ENCODE results near the gene CIT. TPM values are rescaled to one million over a fixed set of nuclear protein-coding genes. Genes with fewer than 3 reads are reported as not detected.

Gene CIT
- total RNA-seq, 2 experiments from 2014 or later, result 113 to 132 TPM

DNA sequence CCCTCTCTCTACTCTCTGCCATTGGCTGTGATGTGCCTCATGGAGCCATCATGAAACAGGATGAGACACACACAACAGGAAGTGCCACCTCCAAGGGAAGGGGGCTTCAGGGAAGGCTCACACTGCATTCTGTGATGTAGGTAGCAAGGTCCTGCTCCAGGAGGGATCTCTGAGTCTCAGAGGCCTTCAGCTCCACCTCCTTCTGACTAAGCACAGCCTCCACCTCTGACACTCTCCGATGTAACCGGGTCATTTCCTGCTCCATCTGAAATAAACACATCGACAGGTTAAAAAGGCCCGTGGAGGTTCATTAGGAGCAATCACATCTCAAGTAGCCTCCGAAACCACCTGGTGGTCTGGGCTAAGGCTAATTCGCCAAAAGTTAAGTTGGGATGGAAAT, 93.3 kb downstream of the CIT start:
- Mint-ChIP-seq H3K4me3 (no peak overlapping the region), H3K4me1 (peaks cover under 1% of the 10 kb centered on the region), H3K36me3 (ENCODE audit: low read depth) (peaks cover 50% of the 10 kb centered on the region), H3K27ac (no peak overlapping the region), H3K9me3 (no peaks in the 10 kb centered on the region), H3K27me3 (no peaks in the 10 kb centered on the region)
- ChIA-PET CTCF (no interaction called here), POLR2A (no interaction called here)
- DNase-seq, result no peak

DNA sequence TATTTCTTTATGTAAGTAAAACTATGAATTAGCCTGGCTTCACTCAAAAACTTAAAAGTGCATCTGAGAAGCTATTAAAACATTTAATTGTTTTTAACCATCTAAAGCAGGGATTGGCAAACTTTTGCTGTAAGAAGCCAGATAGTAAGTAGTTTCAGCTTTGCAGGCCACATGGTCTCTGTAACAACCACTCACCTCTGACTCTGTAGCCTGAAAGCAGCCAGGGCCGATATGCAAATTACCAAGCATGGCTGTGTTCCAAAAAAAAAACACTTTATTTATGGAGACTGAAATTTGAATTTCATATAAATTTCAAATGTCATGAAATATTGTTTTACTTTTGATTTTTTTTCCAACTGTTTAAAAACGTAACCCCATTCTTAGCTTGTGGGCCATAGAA, 95.3 kb downstream of the CIT start:
- no peak for DNase-seq
- POLR2A ChIA-PET, result no interaction called here
- CTCF ChIA-PET, result no interaction called here
- Mint-ChIP-seq H3K27me3 (no peaks in the 10 kb centered on the region), H3K4me1 (no peaks in the 10 kb centered on the region), H3K9me3 (no peaks in the 10 kb centered on the region), H3K36me3 (ENCODE audit: low read depth) (peaks cover 47% of the 10 kb centered on the region), H3K4me3 (no peak overlapping the region), H3K27ac (no peak overlapping the region)

GRCh38 chr12:119780786-119781434, 96.2 kb downstream of the CIT start:
- ChIA-PET CTCF (no interaction called here), POLR2A (no interaction called here)
- Mint-ChIP-seq H3K4me1 (no peaks in the 10 kb centered on the region), H3K9me3 (no peaks in the 10 kb centered on the region), H3K36me3 (ENCODE audit: low read depth) (peaks cover 51% of the 10 kb centered on the region), H3K4me3 (no peak overlapping the region), H3K27ac (no peak overlapping the region), H3K27me3 (no peaks in the 10 kb centered on the region)
- DNase-seq, result no peak

- H3K4me1 Mint-ChIP-seq, result no peaks in the 10 kb centered on the region
- no peaks in the 10 kb centered on the region for H3K9me3 Mint-ChIP-seq
- no peak overlapping the region for H3K27ac Mint-ChIP-seq
- H3K4me3 Mint-ChIP-seq, result no peak overlapping the region
- peaks cover 49% of the 10 kb centered on the region for H3K36me3 Mint-ChIP-seq (ENCODE audit: low read depth)
- ChIA-PET POLR2A (no interaction called here), CTCF (interaction anchor here (0.8 to 1.2 kb wide), 2 partner anchors 19 to 20 kb away, joined by 3 read pairs; no protein-coding TSS in a partner anchor)
- DNase-seq, result no peak
- no peaks in the 10 kb centered on the region for H3K27me3 Mint-ChIP-seq
Measured at GRCh38 chr12:119775246-119775895, 101.7 kb downstream of the CIT start.

DNA sequence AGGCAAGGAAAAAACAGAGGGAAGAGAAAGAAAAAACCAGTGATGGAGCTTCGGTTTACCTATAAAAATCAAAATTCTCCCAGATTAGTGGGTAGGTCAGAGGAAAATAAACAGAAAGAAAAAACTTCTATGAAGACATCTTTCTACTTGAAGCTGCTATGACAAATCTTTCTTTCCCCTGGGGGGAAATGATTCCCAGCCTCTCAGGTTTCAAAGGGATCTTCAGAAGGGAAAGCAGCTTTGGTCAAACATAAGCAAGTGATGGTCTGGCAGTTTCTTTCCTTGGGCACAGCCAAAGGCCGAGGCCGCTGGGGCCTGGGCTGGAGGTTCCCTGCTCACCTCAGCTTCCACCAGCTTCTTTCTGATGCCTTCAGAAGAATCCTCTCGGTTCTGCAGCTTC, 104.7 kb downstream of the CIT start:
- no peak for DNase-seq
- Mint-ChIP-seq H3K9me3 (no peaks in the 10 kb centered on the region), H3K27ac (no peak overlapping the region), H3K36me3 (ENCODE audit: low read depth) (peaks cover 66% of the 10 kb centered on the region), H3K4me3 (no peak overlapping the region), H3K27me3 (no peaks in the 10 kb centered on the region), H3K4me1 (no peaks in the 10 kb centered on the region)
- CTCF ChIA-PET, result no interaction called here
- POLR2A ChIA-PET, result no interaction called here

- ChIA-PET POLR2A (no interaction called here), CTCF (no interaction called here)
- no peak for DNase-seq
- H3K4me3 Mint-ChIP-seq, result no peak overlapping the region
- no peaks in the 10 kb centered on the region for H3K9me3 Mint-ChIP-seq
- H3K4me1 Mint-ChIP-seq, result no peaks in the 10 kb centered on the region
- no peaks in the 10 kb centered on the region for H3K27me3 Mint-ChIP-seq
- H3K36me3 Mint-ChIP-seq (ENCODE audit: low read depth), result peaks cover 65% of the 10 kb centered on the region
- H3K27ac Mint-ChIP-seq, result no peak overlapping the region
Measured at GRCh38 chr12:119770146-119770545, 107.0 kb downstream of the CIT start.

GRCh38 chr12:119762619-119763018, 114.5 kb downstream of the CIT start:
- no peak for DNase-seq
- Mint-ChIP-seq H3K27ac (no peak overlapping the region), H3K36me3 (ENCODE audit: low read depth) (peaks cover 76% of the 10 kb centered on the region), H3K9me3 (no peaks in the 10 kb centered on the region), H3K4me3 (no peak overlapping the region), H3K4me1 (no peaks in the 10 kb centered on the region), H3K27me3 (no peaks in the 10 kb centered on the region)
- ChIA-PET POLR2A (no interaction called here), CTCF (interaction anchor here (0.6 to 1.0 kb wide), 3 partner anchors 10 to 21 kb away, joined by 3 to 4 read pairs (median 4); no protein-coding TSS in a partner anchor)

DNA sequence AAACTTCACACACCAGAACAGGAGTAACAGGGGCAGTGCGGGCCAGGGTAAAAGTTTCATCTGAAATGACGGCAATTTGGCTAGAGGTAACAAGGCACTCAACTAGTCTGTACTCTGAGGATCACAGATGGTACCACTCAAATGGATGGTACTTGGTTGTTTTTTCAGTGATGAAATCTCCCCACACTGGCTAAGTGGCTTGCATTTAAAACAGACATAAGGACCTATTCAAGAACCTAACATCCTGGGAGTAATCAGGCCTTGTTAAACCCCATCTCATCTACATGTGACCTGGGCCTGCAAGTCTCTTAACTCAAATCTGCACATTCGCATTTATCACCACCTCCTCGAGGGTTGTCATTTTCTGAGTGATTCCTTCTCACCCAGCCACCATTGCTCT, 118.4 kb downstream of the CIT start:
- no peak overlapping the region for H3K4me3 Mint-ChIP-seq

DNA sequence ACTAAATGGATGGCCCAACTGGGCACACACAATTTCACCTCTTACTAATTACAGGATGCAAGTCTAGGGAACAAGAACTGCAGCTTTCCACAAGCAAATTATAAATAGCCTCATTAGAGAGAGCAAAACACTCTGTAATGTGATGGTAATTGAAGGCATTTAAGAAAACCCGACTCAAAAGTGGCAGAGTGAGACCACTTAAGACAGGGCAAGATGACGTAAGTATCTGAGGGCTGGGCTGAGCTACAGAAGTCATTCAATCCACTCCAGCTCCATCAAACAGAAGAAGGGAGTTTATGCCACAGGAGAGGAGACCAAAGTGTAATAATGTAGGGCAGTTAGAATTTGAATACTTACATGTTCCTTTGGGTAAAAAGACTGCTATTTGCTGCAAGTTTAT, 118.9 kb downstream of the CIT start:
- H3K27ac Mint-ChIP-seq, result no peak overlapping the region
- H3K4me3 Mint-ChIP-seq, result no peak overlapping the region
- POLR2A ChIA-PET, result no interaction called here
- H3K27me3 Mint-ChIP-seq, result no peaks in the 10 kb centered on the region
- H3K36me3 Mint-ChIP-seq (ENCODE audit: low read depth), result peaks cover 67% of the 10 kb centered on the region
- no peaks in the 10 kb centered on the region for H3K9me3 Mint-ChIP-seq
- CTCF ChIA-PET, result interaction anchor here (1.2 kb wide), 1 partner anchor 137 kb away, joined by 3 read pairs; no protein-coding TSS in a partner anchor
- H3K4me1 Mint-ChIP-seq, result no peaks in the 10 kb centered on the region
- no peak for DNase-seq

More for the DNA sequence above, 118.4 kb downstream of the CIT start:
- CTCF ChIA-PET, result no interaction called here
- Mint-ChIP-seq H3K27me3 (no peaks in the 10 kb centered on the region), H3K27ac (no peak overlapping the region), H3K36me3 (ENCODE audit: low read depth) (peaks cover 70% of the 10 kb centered on the region), H3K4me1 (no peaks in the 10 kb centered on the region), H3K9me3 (no peaks in the 10 kb centered on the region)
- POLR2A ChIA-PET, result no interaction called here
- DNase-seq, result no peak

GRCh38 chr12:119751961-119752360, 125.2 kb downstream of the CIT start:
- Mint-ChIP-seq H3K27ac (no peak overlapping the region), H3K4me1 (no peaks in the 10 kb centered on the region), H3K4me3 (no peak overlapping the region), H3K27me3 (no peaks in the 10 kb centered on the region), H3K36me3 (ENCODE audit: low read depth) (peaks cover 62% of the 10 kb centered on the region), H3K9me3 (peaks cover under 1% of the 10 kb centered on the region)
- POLR2A ChIA-PET, result no interaction called here
- CTCF ChIA-PET, result interaction anchor here (1.2 kb wide), 1 partner anchor 11 kb away, joined by 4 read pairs; no protein-coding TSS in a partner anchor
- no peak for DNase-seq

DNA sequence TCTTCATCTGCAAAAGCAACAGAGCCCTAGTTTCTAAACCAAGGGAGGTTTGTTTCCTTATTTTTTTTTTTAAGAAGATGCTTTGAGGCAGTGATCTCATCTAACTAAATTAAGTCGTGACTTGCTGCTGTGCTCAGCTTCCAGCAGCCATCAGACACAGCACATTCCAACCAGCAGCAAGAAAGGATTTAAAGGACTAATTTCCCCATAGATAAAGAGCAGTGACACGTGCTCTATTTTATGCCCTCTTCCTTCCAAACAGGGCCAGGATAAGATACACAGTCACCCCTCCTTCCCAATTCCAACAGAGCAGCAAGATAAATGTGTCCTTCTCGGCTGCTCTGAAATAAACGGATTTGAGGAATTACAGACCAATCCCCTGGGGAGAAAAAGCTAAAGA, 127.5 kb downstream of the CIT start:
- H3K9me3 Mint-ChIP-seq, result peaks cover 20% of the 10 kb centered on the region
- H3K27ac Mint-ChIP-seq, result no peak overlapping the region
- no peak overlapping the region for H3K4me3 Mint-ChIP-seq
- ChIA-PET POLR2A (no interaction called here), CTCF (interaction anchor here (0.6 kb wide), 1 partner anchor 22 kb away, joined by 4 read pairs; no protein-coding TSS in a partner anchor)
- no peaks in the 10 kb centered on the region for H3K4me1 Mint-ChIP-seq
- H3K36me3 Mint-ChIP-seq (ENCODE audit: low read depth), result peaks cover 76% of the 10 kb centered on the region
- DNase-seq, result no peak
- no peaks in the 10 kb centered on the region for H3K27me3 Mint-ChIP-seq

- CTCF ChIA-PET, result no interaction called here
- peaks cover 24% of the 10 kb centered on the region for H3K9me3 Mint-ChIP-seq
- no peaks in the 10 kb centered on the region for H3K4me1 Mint-ChIP-seq
- DNase-seq, result no peak
- POLR2A ChIA-PET, result no interaction called here
- H3K27ac Mint-ChIP-seq, result no peak overlapping the region
- no peak overlapping the region for H3K4me3 Mint-ChIP-seq
- peaks cover 77% of the 10 kb centered on the region for H3K36me3 Mint-ChIP-seq (ENCODE audit: low read depth)
- no peaks in the 10 kb centered on the region for H3K27me3 Mint-ChIP-seq
Measured at GRCh38 chr12:119748497-119748896, 128.6 kb downstream of the CIT start.

DNA sequence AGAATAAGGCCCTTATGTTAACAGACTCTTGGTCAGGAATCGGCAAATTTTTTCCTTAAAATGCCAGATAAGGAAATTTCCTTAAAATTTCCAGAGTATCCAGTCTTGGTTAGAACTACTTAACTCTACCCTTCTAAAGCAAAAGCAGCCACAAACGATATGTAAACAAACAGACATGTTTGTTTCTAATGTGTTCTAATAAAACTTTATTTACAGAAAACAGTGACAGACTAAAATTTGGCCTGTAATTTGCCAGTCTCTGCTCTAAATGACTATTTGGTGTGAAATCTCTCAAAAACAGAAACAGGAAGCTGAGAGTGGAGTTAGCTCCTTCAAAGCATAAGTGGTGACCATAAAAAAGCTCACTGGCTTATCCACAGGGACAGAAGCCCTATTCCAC, 131.0 kb downstream of the CIT start:
- no peak overlapping the region for H3K27ac Mint-ChIP-seq
- H3K4me3 Mint-ChIP-seq, result no peak overlapping the region
- DNase-seq, result no peak
- H3K4me1 Mint-ChIP-seq, result no peaks in the 10 kb centered on the region
- ChIA-PET POLR2A (no interaction called here), CTCF (no interaction called here)
- peaks cover 81% of the 10 kb centered on the region for H3K36me3 Mint-ChIP-seq (ENCODE audit: low read depth)
- no peaks in the 10 kb centered on the region for H3K27me3 Mint-ChIP-seq
- peaks cover 24% of the 10 kb centered on the region for H3K9me3 Mint-ChIP-seq
